COLO829 (cell line): ENCODE data around the gene HIF1A.
"Not testable (repeated sequence)": the region's sequence is repeated elsewhere in the genome, so short reads cannot be mapped to it uniquely, and the experiment has no call there.

Experiments used
- DNase-seq: peaks from one replicate; pipeline ENCODE4 v3.0.0; 2012; ENCODE audit warnings: low spot score

The HIF1A gene

GRCh38 chr14:61708693-61709092, 13.4 kb downstream of the HIF1A start:
- not testable (repeated sequence) for DNase-seq

DNA sequence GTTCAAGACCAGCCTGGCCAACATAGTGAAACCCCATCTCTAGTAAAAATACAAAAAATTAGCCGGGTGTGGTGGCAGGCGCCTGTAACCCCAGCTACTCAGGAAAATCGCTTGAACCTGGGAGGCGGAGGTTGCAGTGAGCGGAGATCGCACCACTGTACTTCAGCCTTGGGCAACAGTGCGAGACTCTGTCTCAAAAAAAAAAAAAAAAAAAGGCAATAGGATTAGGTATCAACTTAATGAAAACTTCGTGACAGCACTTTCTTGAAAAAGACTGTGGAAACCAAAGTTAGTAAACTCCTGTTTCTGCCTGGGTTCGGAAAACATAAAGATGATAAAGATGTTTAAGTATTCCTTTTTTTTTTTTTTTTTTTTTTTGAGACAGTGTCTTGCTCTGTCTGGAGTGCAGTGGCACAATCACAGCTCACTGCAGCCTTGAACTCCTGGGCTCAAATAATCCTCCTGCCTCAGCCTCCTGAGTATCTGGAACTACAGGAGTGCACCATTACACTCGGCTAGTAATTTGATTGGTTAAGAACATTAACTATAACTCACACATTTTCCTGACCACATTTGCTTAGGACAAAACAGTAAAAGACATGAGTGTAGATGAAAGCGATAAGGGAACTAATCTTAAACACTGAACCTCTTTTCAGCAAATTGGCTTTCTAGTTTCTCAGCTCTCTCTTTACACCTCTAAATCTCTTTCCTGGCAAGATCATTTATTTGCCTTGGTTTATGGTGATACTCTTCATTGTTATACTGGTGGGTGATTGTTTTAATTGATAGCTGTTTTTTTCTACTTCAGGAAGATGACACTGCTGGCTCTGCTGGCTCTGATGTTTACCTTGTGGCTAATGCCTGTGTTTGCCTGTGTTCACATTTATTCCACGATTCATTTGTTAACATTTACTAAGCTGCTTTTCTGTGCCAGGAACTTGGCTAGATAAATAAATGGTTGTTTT, 15.8 kb downstream of the HIF1A start:
- no peak for DNase-seq

DNA sequence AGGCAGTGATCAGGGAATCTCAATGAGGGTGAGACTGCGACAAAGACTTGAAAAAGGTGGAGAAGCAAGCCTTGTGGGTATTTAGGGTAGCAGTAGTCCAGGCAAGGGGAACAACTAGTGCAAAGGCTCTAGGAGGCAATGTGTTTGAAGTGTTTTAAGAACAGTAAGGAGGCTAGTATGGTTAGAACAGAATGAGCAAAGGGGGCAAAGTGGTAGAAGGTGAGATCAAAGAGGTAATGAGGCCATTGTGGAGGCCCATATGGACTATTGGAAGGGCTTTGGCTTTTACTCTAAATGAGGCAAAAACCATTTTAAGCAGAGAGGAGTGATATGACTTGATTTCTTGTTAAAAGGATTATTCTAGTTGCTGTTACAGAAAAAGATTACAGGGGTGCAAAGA, 16.8 kb downstream of the HIF1A start:
- DNase-seq = no peak

DNA sequence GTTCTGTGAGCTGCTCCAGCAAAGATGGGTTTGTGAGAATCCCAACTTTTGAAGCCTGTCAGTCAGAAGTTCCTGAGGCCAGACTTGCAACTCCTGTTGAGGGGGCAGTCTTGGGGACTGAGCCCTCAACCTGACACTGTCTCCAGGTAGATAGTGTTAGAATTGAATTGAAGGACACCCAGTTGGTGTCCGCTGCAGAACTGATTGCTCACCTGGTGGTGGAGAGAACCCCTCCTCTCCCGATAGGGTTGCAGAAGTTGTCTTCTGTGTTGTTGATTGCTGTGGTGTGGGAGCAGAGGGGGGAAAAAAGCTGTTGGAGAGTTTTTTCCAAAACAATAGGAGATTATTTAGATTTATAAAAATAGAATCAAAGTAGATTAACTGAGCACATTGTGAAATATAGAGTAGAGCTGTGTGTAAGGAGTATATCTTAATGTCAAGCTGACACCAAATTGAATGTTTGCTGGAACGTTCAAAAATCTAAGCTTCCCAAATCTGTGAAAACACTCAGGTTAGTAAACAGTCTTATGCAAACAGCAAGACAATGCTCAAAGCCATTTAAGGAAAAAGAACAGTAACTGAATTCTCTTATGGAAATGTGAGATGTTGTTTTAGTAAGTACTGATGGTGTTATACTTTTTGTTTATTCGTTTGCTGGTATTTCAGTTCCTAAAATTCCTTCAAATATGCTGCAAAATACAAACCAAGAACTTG, 18.6 kb downstream of the HIF1A start:
- DNase-seq = no peak

DNA sequence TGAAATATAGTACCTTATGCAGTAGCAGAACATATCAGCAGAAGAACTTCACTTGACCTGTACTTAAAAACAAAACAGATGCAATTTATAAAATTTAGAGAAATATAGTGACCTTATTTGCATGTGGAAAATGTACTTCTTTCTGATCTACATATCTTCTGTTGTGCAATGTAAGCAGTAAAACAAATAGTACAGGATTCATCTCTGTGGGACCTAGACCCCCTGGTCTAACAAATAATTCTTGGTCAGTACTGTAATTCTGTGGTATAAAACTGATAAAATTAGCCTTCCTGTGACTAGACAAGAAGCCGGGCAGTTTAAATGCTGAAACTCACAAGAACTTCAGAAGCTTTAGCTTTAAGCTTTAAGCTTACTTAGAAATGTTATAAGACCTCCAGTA, 21.6 kb downstream of the HIF1A start:
- no peak for DNase-seq

DNA sequence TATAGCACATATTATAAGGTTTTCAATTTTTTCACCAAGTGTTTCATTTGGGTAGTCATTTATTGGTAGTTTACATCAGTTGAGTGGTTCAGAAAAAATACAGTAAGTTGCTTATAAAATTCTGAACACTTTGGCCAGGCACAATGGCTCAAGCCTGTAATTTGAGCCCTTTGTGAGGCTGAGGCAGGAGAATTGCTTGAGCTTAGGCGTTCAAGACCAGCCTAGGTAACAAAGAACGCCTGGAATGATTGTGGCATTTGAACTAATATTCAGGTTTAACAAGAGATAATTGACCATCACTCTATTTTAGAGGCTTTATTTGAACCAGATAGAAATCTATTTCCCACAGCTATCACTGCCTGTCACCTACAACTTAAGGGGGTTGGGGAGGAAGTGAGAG, 22.7 kb downstream of the HIF1A start:
- no peak for DNase-seq

DNA sequence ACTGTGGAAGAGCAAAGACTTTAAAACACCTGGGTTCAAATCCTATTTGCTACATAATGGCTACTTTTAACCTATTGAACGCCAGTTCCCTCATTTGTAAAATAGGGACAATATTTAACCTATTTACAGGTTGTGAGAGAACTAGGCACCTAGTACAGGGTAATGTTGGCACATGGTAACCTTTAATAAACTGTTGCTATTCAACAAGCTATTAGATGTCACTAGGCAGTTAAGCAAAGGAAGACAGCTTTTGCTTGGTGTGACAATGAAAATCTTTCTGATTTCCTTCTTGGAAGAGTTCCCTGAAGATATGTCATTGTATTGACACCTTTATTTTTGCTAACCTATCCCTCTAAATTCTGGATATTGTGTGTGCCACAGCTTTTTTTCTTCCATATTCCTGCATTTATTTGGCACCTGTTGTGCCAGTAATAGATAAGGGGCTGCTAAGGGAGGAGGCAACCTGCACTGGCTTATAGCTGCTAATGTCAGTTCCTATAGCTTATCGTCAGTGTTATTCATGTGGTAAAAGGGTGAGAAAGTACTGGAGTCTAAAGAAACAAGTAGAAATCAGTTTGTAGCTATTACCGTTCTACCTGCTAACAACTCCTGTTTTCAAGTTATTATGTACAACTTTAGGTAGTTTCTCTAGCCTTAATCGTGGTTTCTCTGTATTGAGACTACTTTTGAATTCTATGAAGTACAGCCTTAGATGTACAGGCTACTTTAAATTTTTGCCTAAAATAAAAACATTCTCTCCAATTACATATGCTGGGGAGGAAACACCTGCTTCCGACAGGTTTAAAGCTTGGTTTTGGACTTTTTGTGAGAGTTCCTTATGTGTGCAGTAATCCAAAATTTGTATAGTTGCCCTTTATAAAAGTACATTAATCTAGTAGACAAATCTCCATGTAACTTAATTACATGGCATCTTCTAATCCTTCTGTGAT, 24.3 kb downstream of the HIF1A start:
- DNase-seq = no peak

- no peak for DNase-seq
These were observed 25.0 kb downstream of the HIF1A start for GRCh38 chr14:61720294-61720661.

DNA sequence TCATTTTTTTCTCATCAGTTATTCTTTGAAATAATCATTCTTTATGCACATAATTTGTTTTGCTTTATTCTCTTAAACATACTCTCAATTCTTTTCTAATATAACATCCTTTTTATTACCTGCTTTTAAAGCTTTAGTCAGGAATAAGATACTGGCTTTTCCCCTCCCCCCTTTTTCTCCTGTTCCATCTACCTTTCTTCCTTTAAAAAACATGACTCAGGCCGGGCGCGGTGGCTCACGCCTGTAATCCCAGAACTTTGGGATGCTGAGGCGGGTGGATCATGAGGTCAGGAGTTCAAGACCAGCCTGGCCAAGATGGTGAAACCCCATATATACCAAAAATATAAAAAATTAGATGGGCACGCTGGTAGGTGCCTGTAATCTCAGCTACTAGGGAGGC, 25.4 kb downstream of the HIF1A start:
- no peak for DNase-seq

DNA sequence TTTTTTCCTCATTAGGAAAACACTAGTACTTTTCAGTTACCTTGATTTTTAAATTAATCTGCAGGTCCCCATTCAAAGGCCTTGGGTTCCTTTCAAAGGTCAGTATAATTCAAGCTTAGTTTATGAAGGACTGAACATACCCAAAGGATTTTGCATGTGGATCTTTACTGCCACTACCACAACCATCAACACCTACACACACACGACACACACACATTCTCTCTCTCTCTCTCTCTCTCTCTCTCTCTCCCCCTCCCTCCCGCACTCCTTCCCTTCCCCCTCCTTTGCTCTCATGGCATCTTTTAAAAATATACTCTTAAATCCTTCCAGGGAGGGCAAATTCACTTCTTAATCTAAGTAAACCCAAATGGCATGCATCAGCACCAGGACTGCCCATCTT, 28.8 kb downstream of the HIF1A start:
- no peak for DNase-seq

- no peak for DNase-seq
These were observed 31.7 kb downstream of the HIF1A start for GRCh38 chr14:61726778-61727658.

GRCh38 chr14:61730756-61731373, 35.6 kb downstream of the HIF1A start:
- no peak for DNase-seq

GRCh38 chr14:61733972-61734371, 38.7 kb downstream of the HIF1A start:
- no peak for DNase-seq

- peak; percentile 72 for DNase-seq
These were observed 41.4 kb downstream of the HIF1A start for GRCh38 chr14:61736751-61737150.

GRCh38 chr14:61737915-61738314, 42.6 kb downstream of the HIF1A start:
- no peak for DNase-seq

DNA sequence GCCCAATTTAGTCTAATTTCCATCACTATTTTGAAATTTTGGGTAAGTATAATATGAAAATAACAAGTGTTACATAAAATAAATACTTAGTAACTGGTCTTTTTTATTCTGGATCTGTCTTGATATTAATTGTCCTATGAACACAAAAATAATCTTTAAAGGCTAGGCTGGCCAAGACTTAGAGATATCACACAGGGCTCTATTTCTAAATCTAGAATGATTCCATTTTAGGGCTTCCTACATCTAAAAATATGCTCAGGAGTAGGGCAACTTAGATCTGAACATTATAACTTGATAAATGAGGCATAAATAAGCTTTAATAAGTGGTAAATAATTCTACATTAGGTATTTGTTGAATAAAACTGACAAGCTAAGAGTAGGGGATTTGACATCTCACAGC, 43.8 kb downstream of the HIF1A start:
- DNase-seq = no peak

GRCh38 chr14:61742371-61742770, 47.1 kb downstream of the HIF1A start:
- DNase-seq = no peak

DNA sequence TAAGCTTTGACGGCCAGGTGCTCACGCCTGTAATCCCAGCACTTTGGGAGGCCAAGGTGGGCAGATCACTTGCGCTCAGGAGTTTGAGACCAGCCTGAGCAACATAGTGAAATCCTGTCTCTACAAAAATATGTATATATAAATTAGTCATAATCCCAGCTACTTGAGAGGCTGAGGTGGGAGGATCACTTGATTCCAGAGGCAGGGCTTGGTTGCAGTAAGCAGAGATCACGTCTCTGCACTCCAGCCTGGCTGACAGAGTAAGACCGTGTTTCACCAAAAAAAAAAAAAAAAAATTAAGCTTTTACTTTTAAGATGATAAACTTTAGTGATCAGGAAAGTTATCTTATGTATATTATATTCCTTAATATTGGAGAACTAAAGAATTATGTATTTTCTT, 48.9 kb downstream of the HIF1A start:
- DNase-seq = no peak

- not testable (repeated sequence) for DNase-seq
These were observed 51.0 kb downstream of the HIF1A start for GRCh38 chr14:61746346-61746745.

DNA sequence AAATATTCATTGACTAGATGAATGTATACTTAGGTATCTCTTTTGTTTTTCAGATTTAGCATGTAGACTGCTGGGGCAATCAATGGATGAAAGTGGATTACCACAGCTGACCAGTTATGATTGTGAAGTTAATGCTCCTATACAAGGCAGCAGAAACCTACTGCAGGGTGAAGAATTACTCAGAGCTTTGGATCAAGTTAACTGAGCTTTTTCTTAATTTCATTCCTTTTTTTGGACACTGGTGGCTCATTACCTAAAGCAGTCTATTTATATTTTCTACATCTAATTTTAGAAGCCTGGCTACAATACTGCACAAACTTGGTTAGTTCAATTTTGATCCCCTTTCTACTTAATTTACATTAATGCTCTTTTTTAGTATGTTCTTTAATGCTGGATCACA, 51.6 kb downstream of the HIF1A start:
- DNase-seq = no peak

- no peak for DNase-seq
These were observed 52.0 kb downstream of the HIF1A start for GRCh38 chr14:61747342-61747741.
